Peyer's patch (tissue), 4 donors: ENCODE data around the gene UGT1A9. TPM values are rescaled to one million over a fixed set of nuclear protein-coding genes. Genes with fewer than 3 reads are reported as not detected.

Experiments
- DNase-seq, 3 donors: peaks; one replicate each; pipeline ENCODE4 v3.0.0-alpha.2; 2017 to 2019
- H3K27ac ChIP-seq, 4 donors: fragments of 200-600 bp; sonication (generic); one replicate each; pipeline ENCODE4 v1.5.1; 2016 to 2019
- H3K27me3 ChIP-seq, 2 donors: fragments of 200-600 bp; sonication (generic); one replicate each; pipeline ENCODE4 v1.5.1; 2019
- H3K36me3 ChIP-seq, 3 donors: fragments of 200-600 bp; sonication (generic); one replicate each; pipeline ENCODE4 v1.5.1; 2016 to 2019
- H3K4me1 ChIP-seq, 4 donors: fragments of 200-600 bp; sonication (generic); one replicate each; pipeline ENCODE4 v1.5.1; 2016 to 2019
- H3K4me3 ChIP-seq, 4 donors: fragments of 200-600 bp; sonication (generic); 1 replicate in 3 of 4; 2 replicates in 1 of 4; pipeline ENCODE4 v1.5.1; 2016 to 2019; ENCODE audit warnings: mild to moderate bottlenecking in 1 of 4
- H3K9me3 ChIP-seq, 4 donors: fragments of 200-600 bp; sonication (generic); one replicate each; pipeline ENCODE4 v1.5.1; 2016 to 2019; ENCODE audit warnings: mild to moderate bottlenecking in 1 of 4
- POLR2A ChIP-seq, 2 donors: fragments of 450-650 bp; IDR thresholded peaks; one replicate each; pipeline ENCODE4 v1.5.1; 2017; ENCODE audit warnings: antibody characterized with exemption in 2 of 2, mild to moderate bottlenecking in 2 of 2, moderate library complexity in 2 of 2
- total RNA-seq, 4 donors: library from RNA; depleted of rRNA; stranded (reverse); fragments of >200 nt; gene quantifications; one replicate each; pipeline ENCODE4 v1.1.0, GENCODE V29; 2016
- TF ChIP-seq, protein P1 (sequence below), 6 experiments: fragments of 450-650 bp in 4 of 6; fragments of 200-600 bp in 2 of 6; sonication (generic) in 1 of 6; IDR thresholded peaks; one replicate each; pipeline ENCODE4 v1.5.1; 2017 to 2019; ENCODE audit warnings: antibody characterized with exemption in 6 of 6, mild to moderate bottlenecking in 3 of 6, moderate library complexity in 1 of 6

Gene UGT1A9
- total RNA-seq, 4 donors from 2014 or later: 4.1 to 17.3 (median 14.1) TPM

DNA sequence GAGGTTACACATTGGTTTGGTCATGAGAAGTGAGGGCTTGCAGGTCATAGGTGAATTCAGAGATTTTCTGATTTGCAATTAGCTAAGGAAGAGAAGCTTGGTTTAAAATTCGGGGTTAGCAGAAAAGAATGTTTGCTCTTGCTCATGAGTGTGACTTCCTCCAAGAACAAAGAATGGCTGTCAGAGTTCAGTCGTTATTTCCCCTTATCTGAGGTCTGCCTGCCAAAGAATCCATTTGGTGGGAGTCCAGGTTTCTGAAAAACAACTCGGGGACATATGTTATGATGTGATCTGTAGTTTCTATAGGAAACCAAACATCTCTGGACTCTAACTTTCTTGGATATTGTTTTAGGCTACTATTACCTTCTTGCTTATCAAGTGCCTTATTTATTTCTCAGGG, 17.8 kb downstream of the UGT1A9 start:
- Histone ChIP-seq H3K9me3 (no peaks in the 10 kb centered on the region), H3K27ac (no peak overlapping the region)

DNA sequence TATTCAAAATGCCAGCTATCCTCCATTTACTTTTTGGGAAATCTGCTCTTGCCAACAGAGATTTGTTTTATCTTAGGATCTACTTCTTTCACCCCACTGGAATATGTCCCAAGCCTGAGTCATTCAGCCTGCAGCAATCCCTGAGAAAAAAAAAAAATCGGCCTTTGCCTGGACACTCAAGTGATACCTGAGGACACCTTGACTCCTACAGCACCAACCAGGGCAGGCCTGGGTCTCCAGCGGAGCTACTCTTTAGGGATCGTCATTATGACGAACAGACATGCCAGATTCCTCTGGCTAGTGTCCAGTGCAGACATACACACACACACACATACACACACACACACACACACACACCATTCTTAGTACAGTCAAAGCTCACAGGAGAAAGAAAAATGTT, 18.7 kb downstream of the UGT1A9 start:
- H3K36me3 ChIP-seq: no peaks in the 10 kb centered on the region
- TF ChIP-seq, protein P1, sequence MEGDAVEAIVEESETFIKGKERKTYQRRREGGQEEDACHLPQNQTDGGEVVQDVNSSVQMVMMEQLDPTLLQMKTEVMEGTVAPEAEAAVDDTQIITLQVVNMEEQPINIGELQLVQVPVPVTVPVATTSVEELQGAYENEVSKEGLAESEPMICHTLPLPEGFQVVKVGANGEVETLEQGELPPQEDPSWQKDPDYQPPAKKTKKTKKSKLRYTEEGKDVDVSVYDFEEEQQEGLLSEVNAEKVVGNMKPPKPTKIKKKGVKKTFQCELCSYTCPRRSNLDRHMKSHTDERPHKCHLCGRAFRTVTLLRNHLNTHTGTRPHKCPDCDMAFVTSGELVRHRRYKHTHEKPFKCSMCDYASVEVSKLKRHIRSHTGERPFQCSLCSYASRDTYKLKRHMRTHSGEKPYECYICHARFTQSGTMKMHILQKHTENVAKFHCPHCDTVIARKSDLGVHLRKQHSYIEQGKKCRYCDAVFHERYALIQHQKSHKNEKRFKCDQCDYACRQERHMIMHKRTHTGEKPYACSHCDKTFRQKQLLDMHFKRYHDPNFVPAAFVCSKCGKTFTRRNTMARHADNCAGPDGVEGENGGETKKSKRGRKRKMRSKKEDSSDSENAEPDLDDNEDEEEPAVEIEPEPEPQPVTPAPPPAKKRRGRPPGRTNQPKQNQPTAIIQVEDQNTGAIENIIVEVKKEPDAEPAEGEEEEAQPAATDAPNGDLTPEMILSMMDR (IDR thresholded peaks at IDR 0.05): no peak
- no peak for TF ChIP-seq POLR2A (IDR thresholded peaks at IDR 0.05)
- no peaks in the 10 kb centered on the region for H3K27me3 ChIP-seq
- H3K4me3 ChIP-seq: no peak overlapping the region
- peaks cover 0 to 31% (median 0%) of the 10 kb centered on the region in 4 donors for H3K4me1 ChIP-seq
- no peaks in the 10 kb centered on the region for H3K9me3 ChIP-seq
- no peak for DNase-seq
- H3K27ac ChIP-seq: no peak overlapping the region

More for the DNA sequence above, 17.8 kb downstream of the UGT1A9 start:
- H3K4me3 ChIP-seq: no peak overlapping the region
- DNase-seq: no peak
- H3K4me1 ChIP-seq: peaks cover 0 to 35% (median 0%) of the 10 kb centered on the region in 4 donors
- no peak for TF ChIP-seq POLR2A (IDR thresholded peaks at IDR 0.05)
- TF ChIP-seq, protein P1 (IDR thresholded peaks at IDR 0.05): no peak
- no peaks in the 10 kb centered on the region for H3K27me3 ChIP-seq
- H3K36me3 ChIP-seq: no peaks in the 10 kb centered on the region

DNA sequence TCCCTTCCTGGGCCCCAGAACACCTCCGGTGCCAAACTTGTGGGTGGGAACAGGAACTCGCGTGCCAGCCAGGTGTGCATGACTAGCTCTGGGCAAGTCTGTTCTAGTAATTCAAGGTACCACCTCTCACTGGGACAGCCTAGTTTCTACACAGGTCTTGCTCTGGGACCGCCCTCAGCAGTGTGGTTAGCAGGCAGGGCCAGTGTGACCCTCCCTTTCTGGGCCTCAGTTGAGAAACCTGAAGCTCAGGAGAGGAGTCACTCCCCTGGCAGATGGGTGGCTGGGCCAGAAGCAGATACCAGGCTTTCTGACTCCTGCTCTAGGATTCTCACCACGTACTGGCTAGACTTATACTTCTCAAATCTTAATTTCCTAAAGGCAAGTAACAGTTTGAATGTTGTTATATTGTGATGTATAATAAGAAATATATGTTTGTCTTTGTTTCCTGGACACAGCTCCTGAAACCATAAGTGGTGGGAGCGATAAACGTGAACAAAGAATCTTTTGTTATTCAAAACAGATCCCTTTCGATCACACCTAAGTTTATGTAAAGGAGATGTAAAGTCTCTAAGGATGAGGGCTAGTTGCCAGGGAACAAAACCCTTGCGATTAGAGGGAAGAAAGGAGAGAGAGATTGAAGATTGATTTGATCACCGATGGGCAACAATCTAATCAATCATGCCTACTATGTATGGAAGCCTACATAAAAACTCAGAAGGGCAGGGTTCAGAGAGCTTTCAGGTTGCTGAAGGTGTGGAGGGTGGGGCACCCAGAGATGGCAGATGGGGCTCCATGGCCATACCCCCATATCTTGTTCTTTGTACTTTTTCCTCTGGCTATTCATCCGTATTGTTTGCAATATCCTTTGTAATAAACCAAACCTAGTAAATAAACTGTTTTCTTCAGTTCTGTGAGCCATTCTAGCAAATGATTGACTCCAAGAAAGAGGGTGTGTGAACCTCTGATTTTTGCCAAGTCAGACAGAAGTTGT, 20.0 kb downstream of the UGT1A9 start:
- peak in 2 of 3 donors; percentile 54 to 61 for DNase-seq
- no peaks in the 10 kb centered on the region for H3K36me3 ChIP-seq
- peak overlapping the region in 3 of 4 donors; percentile 59 to 84 (median 68) for H3K27ac ChIP-seq
- TF ChIP-seq, protein P1 (IDR thresholded peaks at IDR 0.05): no peak
- no peak for TF ChIP-seq POLR2A (IDR thresholded peaks at IDR 0.05)
- H3K4me1 ChIP-seq: peaks cover 0 to 31% (median 0%) of the 10 kb centered on the region in 4 donors
- no peaks in the 10 kb centered on the region for H3K27me3 ChIP-seq
- H3K9me3 ChIP-seq: no peaks in the 10 kb centered on the region
- peak overlapping the region in 2 of 4 donors; percentile 23 to 43 for H3K4me3 ChIP-seq

DNA sequence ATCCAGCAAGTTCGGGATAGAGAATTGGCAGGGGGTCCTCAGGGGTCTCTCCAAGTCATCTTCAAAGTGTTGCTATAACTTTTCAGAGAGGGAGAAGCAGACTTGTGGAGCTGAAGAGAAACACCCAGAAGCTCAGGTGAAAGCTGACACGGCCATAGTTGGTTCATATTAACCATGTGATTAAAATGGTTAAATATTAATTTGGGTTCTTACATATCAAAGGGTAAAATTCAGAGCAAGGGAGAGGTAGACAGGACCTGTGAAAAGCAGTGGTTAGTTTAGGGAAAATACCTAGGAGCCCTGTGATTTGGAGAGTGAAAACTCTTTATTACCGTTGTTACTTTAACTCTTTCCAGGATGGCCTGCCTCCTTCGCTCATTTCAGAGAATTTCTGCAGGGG, 20.9 kb downstream of the UGT1A9 start, which contains the start of gene UGT1A6:
Gene UGT1A6, plus strand, starts transcription at position 243 of the 400 bp plus-strand sequence. Its CDS starts 115 bp downstream, at position 358.
- Histone ChIP-seq H3K9me3 (no peaks in the 10 kb centered on the region), H3K27me3 (no peaks in the 10 kb centered on the region), H3K36me3 (no peaks in the 10 kb centered on the region), H3K4me3 (peak within 1 kb of the TSS in 2 of 4 donors; percentile 23 to 43), H3K27ac (peak within 1 kb of the TSS in 3 of 4 donors; percentile 59 to 84 (median 68)), H3K4me1 (peaks cover 0 to 31% (median 0%) of the 10 kb centered on the region in 4 donors)
- no peak for DNase-seq
- TF ChIP-seq, protein P1 (IDR thresholded peaks at IDR 0.05): no peak
- TF ChIP-seq POLR2A (IDR thresholded peaks at IDR 0.05): no peak

DNA sequence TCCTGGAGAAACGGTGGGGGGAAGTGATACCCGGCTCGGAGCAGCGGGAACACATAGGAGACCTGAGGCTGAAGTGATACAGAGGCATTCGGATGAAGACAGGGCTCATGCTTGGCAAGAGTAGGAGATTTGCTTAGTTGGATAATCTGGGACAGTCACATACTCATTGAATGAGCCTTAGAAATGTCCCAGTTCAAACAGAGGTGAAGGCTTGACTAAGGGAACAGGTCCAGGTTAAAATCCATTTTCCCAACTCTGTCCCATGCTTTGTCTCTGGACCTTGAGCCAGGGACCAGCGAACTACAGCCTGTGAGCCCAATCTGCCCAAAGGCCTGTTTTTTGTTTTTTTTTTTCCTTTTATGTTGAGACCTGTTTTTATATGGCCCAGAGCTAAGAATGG, 22.3 kb downstream of the UGT1A9 start:
- Histone ChIP-seq H3K4me1 (peaks cover 0 to 31% (median 0%) of the 10 kb centered on the region in 4 donors), H3K9me3 (no peaks in the 10 kb centered on the region), H3K27me3 (no peaks in the 10 kb centered on the region), H3K27ac (no peak overlapping the region), H3K36me3 (no peaks in the 10 kb centered on the region), H3K4me3 (no peak overlapping the region)
- no peak for DNase-seq
- no peak for TF ChIP-seq POLR2A (IDR thresholded peaks at IDR 0.05)

DNA sequence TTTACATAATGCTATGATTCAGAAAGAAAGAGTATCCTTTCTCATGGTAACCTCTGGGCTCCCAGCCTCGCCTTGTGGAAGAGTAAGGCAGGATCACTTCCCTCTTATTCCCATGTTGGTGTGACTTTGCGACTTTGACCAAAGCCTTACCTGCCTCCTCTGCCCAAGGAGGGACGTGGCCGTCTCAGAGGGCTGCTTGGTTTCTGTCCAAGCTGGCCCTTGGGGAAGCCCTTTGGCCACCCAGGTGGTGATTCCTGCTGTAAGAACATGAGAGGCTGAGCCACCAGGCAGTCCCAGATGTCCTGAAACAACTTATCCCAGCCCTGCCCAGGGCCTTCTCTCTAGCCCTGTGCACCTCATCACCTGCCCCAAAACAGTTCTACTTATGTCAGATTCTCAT, 27.0 kb downstream of the UGT1A9 start:
- Histone ChIP-seq H3K27ac (no peak overlapping the region), H3K4me1 (peaks cover 0 to 8% (median 0%) of the 10 kb centered on the region in 4 donors), H3K36me3 (no peaks in the 10 kb centered on the region), H3K27me3 (no peaks in the 10 kb centered on the region), H3K9me3 (no peaks in the 10 kb centered on the region), H3K4me3 (no peak overlapping the region)
- DNase-seq: no peak
- TF ChIP-seq, protein P1 (IDR thresholded peaks at IDR 0.05): no peak
- no peak for TF ChIP-seq POLR2A (IDR thresholded peaks at IDR 0.05)
